GM23338 (cell line): ENCODE data around the gene P2RX7. TPM values are rescaled to one million over a fixed set of nuclear protein-coding genes. Genes with fewer than 3 reads are reported as not detected.

Source experiments
- ATAC-seq: fragments of 200-7000 bp; cut with Tn5 transposase; 3 replicates; pipeline ENCODE4 v1.9.1; 2020
- DNase-seq: peaks from one replicate; pipeline ENCODE4 v3.0.0-alpha.2; 2015; ENCODE audit warnings: low spot score
- H2AFZ ChIP-seq: fragments of 200-600 bp; sonication (generic); 2 replicates; pipeline ENCODE4 v1.8.0; 2016; ENCODE audit warnings: antibody characterized with exemption, mild to moderate bottlenecking, moderate library complexity
- H3F3A ChIP-seq: fragments of 200-600 bp; sonication (generic); replicated peaks from 2 replicates; pipeline ENCODE4 v1.8.0; 2017; ENCODE audit warnings: antibody characterized with exemption, mixed run types, low read depth
- H3K27ac ChIP-seq: fragments of 200-600 bp; sonication (generic); 2 replicates; pipeline ENCODE4 v1.6.1; 2016; ENCODE audit warnings: low read depth
- H3K27me3 ChIP-seq: fragments of 200-600 bp; sonication (generic); 2 replicates; pipeline ENCODE4 v1.8.0; 2016; ENCODE audit warnings: mild to moderate bottlenecking, mixed run types, moderate library complexity; ENCODE audit not compliant: insufficient read depth
- H3K36me3 ChIP-seq: fragments of 200-600 bp; sonication (generic); 2 replicates; pipeline ENCODE4 v1.8.0; 2016; ENCODE audit warnings: mild to moderate bottlenecking; ENCODE audit not compliant: insufficient read depth
- H3K4me1 ChIP-seq: fragments of 200-600 bp; sonication (generic); 2 replicates; pipeline ENCODE4 v1.8.0; 2016; ENCODE audit warnings: mild to moderate bottlenecking, moderate library complexity; ENCODE audit not compliant: insufficient read depth
- H3K4me2 ChIP-seq: fragments of 200-600 bp; sonication (generic); 2 replicates; pipeline ENCODE4 v1.7.1; 2017; ENCODE audit warnings: mixed run types
- H3K4me3 ChIP-seq: fragments of 200-600 bp; sonication (generic); 2 replicates; pipeline ENCODE4 v1.6.1; 2016; ENCODE audit warnings: mixed run types
- H3K79me2 ChIP-seq: fragments of 200-600 bp; sonication (generic); replicated peaks from 2 replicates; pipeline ENCODE4 v1.8.0; 2017; ENCODE audit warnings: mild to moderate bottlenecking; ENCODE audit not compliant: insufficient read depth
- H3K9me2 ChIP-seq: fragments of 200-600 bp; sonication (generic); 2 replicates; pipeline ENCODE4 v1.8.0; 2017; ENCODE audit not compliant: insufficient read depth
- H4K20me1 ChIP-seq: fragments of 200-600 bp; sonication (generic); replicated peaks from 2 replicates; pipeline ENCODE4 v1.8.0; 2017; ENCODE audit warnings: mild to moderate bottlenecking; ENCODE audit not compliant: insufficient read depth
- H3K27ac Mint-ChIP-seq: 2 replicates; pipeline ENCODE4 v1.8.0; 2020; ENCODE audit warnings: inconsistent platforms, mild to moderate bottlenecking, moderate library complexity, mixed read lengths
- H3K27me3 Mint-ChIP-seq: 3 replicates; pipeline ENCODE4 v1.8.0; 2022; ENCODE audit warnings: low read depth, mild to moderate bottlenecking, moderate library complexity, mixed read lengths, inconsistent platforms; ENCODE audit not compliant: insufficient read depth, poor library complexity
- H3K36me3 Mint-ChIP-seq: 3 replicates; pipeline ENCODE4 v1.8.0; 2021; ENCODE audit warnings: low read depth, mild to moderate bottlenecking, inconsistent platforms, moderate library complexity, mixed read lengths
- H3K4me1 Mint-ChIP-seq: 3 replicates; pipeline ENCODE4 v1.8.0; 2020; ENCODE audit warnings: mild to moderate bottlenecking, inconsistent platforms, mixed read lengths
- H3K4me3 Mint-ChIP-seq: 3 replicates; pipeline ENCODE4 v1.8.0; 2021; ENCODE audit warnings: moderate library complexity, mild to moderate bottlenecking, inconsistent platforms, mixed read lengths
- H3K9me3 Mint-ChIP-seq: 3 replicates; pipeline ENCODE4 v1.8.0; 2020; ENCODE audit warnings: moderate library complexity, mild to moderate bottlenecking, inconsistent platforms, mixed read lengths
- NANOG ChIP-seq: IDR thresholded peaks from 2 replicates; pipeline ENCODE4 v1.6.1; 2016; ENCODE audit warnings: antibody characterized with exemption, borderline replicate concordance
- polyA plus RNA-seq: library from polyadenylated mRNA; unstranded; fragments of >200 nt; fragmentation: Nextera tagmentation; extraction: Ambion mirVana; gene quantifications from 2 replicates; pipeline ENCODE4 v1.2.1, GENCODE V29; 2016
- total RNA-seq: library from RNA; depleted of rRNA; stranded (reverse); fragments of >200 nt; shearing (Covaris generic); gene quantifications from 2 replicates; pipeline ENCODE4 v1.2.3, GENCODE V29; 2014
- TF ChIP-seq, protein P1 (sequence below), 2 experiments: fragments of 200-600 bp in 1 of 2; sonication (generic) in 1 of 2; conservative IDR thresholded peaks; 2 replicates each; pipeline versions ENCODE4 v1.5.1 to v1.6.1; 2016 to 2017; ENCODE audit warnings: antibody characterized with exemption in 2 of 2, low read depth in 2 of 2, mild to moderate bottlenecking in 2 of 2, moderate library complexity in 1 of 2
- TF ChIP-seq, protein P2 (sequence below): IDR thresholded peaks from 2 replicates; pipeline ENCODE4 v1.6.1; 2016; ENCODE audit warnings: antibody characterized with exemption

P2RX7 gene
- total and polyA plus RNA-seq, 2 experiments from 2014 or later, result 0.24 to 0.48 TPM

DNA sequence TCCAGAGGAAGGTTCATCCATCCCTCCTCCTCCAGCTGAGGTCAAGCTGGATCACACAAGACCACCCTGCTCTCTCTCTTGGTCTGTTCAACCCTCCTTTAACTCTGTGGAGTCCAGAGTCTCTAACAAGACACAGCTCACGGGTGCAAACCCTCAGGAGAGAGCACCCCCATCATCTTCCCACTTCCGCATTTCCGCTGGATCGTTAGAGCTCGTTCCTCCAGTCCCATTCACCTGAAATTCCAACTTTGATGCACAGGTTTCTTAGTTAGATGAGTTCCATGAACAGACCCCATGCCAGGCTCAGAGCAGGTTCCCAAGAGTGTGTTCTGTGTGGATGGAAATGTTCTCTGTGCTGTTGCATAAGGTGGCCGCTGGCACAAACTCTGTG lies 44.5 kb upstream of the P2RX7 start:
- H2AFZ ChIP-seq, result peak overlapping the region; percentile 32; the same call in 1 of the 2 replicates
- no peaks in the 10 kb centered on the region for H3K36me3 ChIP-seq
- H3K4me3 ChIP-seq, result no peak overlapping the region
- H3K36me3 Mint-ChIP-seq, result no peaks in the 10 kb centered on the region
- H3K4me1 ChIP-seq, result no peaks in the 10 kb centered on the region
- H3K27me3 Mint-ChIP-seq, result peaks cover 4% of the 10 kb centered on the region
- H3K9me3 Mint-ChIP-seq, result peaks cover 6% of the 10 kb centered on the region; the same call in 2 of the 3 replicates
- H3K27ac ChIP-seq, result no peak overlapping the region
- H3K79me2 ChIP-seq, result no peaks in the 10 kb centered on the region
- no peaks in the 10 kb centered on the region for H3F3A ChIP-seq
- H4K20me1 ChIP-seq, result no peaks in the 10 kb centered on the region
- H3K4me2 ChIP-seq, result no peak overlapping the region
- no peak overlapping the region for H3K4me3 Mint-ChIP-seq
- H3K9me2 ChIP-seq, result no peaks in the 10 kb centered on the region
- no peak overlapping the region for H3K27ac Mint-ChIP-seq
- ATAC-seq, result no peak
- no peak for DNase-seq
- peaks cover 10% of the 10 kb centered on the region for H3K4me1 Mint-ChIP-seq
- no peaks in the 10 kb centered on the region for H3K27me3 ChIP-seq
- TF ChIP-seq NANOG, result no peak

GRCh38 chr12:121089031-121089812 lies 43.5 kb upstream of the P2RX7 start:
- ATAC-seq, result peak; percentile 85
- no peaks in the 10 kb centered on the region for H3F3A ChIP-seq

More at GRCh38 chr12:121089031-121089812, 43.5 kb upstream of the P2RX7 start:
- DNase-seq, result peak; percentile 60
- no peak overlapping the region for H3K4me3 Mint-ChIP-seq
- no peak overlapping the region for H3K27ac Mint-ChIP-seq
- H3K79me2 ChIP-seq, result no peaks in the 10 kb centered on the region
- H3K9me2 ChIP-seq, result no peaks in the 10 kb centered on the region
- no peaks in the 10 kb centered on the region for H3K4me1 ChIP-seq
- H3K27me3 Mint-ChIP-seq, result peaks cover 4% of the 10 kb centered on the region
- H3K27ac ChIP-seq, result no peak overlapping the region
- peak overlapping the region; percentile 86; the same call in 1 of the 2 replicates for H2AFZ ChIP-seq
- peaks cover 2% of the 10 kb centered on the region; the same call in 1 of the 2 replicates for H3K27me3 ChIP-seq
- no peak overlapping the region for H3K4me3 ChIP-seq
- H3K4me2 ChIP-seq, result no peak overlapping the region
- H3K9me3 Mint-ChIP-seq, result peaks cover 6% of the 10 kb centered on the region; the same call in 2 of the 3 replicates
- peaks cover 10% of the 10 kb centered on the region for H3K4me1 Mint-ChIP-seq
- no peaks in the 10 kb centered on the region for H4K20me1 ChIP-seq
- no peaks in the 10 kb centered on the region for H3K36me3 Mint-ChIP-seq
- H3K36me3 ChIP-seq, result no peaks in the 10 kb centered on the region
- TF ChIP-seq NANOG, result no peak
- TF ChIP-seq, protein P1, sequence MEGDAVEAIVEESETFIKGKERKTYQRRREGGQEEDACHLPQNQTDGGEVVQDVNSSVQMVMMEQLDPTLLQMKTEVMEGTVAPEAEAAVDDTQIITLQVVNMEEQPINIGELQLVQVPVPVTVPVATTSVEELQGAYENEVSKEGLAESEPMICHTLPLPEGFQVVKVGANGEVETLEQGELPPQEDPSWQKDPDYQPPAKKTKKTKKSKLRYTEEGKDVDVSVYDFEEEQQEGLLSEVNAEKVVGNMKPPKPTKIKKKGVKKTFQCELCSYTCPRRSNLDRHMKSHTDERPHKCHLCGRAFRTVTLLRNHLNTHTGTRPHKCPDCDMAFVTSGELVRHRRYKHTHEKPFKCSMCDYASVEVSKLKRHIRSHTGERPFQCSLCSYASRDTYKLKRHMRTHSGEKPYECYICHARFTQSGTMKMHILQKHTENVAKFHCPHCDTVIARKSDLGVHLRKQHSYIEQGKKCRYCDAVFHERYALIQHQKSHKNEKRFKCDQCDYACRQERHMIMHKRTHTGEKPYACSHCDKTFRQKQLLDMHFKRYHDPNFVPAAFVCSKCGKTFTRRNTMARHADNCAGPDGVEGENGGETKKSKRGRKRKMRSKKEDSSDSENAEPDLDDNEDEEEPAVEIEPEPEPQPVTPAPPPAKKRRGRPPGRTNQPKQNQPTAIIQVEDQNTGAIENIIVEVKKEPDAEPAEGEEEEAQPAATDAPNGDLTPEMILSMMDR (conservative IDR thresholded peaks at IDR 0.05; ENCODE audit: low read depth in 2 of 2), result peak; percentile 24 to 55; a peak in 2 of 4 replicates
- TF ChIP-seq, protein P2, sequence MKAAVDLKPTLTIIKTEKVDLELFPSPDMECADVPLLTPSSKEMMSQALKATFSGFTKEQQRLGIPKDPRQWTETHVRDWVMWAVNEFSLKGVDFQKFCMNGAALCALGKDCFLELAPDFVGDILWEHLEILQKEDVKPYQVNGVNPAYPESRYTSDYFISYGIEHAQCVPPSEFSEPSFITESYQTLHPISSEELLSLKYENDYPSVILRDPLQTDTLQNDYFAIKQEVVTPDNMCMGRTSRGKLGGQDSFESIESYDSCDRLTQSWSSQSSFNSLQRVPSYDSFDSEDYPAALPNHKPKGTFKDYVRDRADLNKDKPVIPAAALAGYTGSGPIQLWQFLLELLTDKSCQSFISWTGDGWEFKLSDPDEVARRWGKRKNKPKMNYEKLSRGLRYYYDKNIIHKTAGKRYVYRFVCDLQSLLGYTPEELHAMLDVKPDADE, result no peak
